Skeletal muscle cell (primary cell): Measurements from ENCODE around the gene ZNF723.
"Not testable (repeated sequence)": the region's sequence is repeated elsewhere in the genome, so short reads cannot be mapped to it uniquely, and the experiment has no call there.

Experiments
- DNase-seq: peaks from one replicate; pipeline ENCODE4 v3.0.0-alpha.2; 2010; ENCODE audit warnings: low read depth
- H3K4me3 ChIP-seq: 2 replicates; pipeline ENCODE4 v1.5.1; 2011; ENCODE audit warnings: low read depth, mild to moderate bottlenecking, control low read depth, low read length, moderate library complexity

Gene ZNF723

GRCh38 chr19:22832031-22832762 is at the start of gene ZNF723:
ZNF723 (plus strand) TSS chr19:22832291; CDS start chr19:22832380, 89 bp downstream.
- no peak within 1 kb of the TSS for H3K4me3 ChIP-seq
- no peak for DNase-seq

- DNase-seq = no peak
These were observed 48.3 kb upstream of the ZNF723 start, which contains the start of gene ZNF99 for GRCh38 chr19:22783651-22784410. ZNF99 (minus strand) TSS chr19:22784151; CDS start chr19:22784016, 135 bp downstream.

DNA sequence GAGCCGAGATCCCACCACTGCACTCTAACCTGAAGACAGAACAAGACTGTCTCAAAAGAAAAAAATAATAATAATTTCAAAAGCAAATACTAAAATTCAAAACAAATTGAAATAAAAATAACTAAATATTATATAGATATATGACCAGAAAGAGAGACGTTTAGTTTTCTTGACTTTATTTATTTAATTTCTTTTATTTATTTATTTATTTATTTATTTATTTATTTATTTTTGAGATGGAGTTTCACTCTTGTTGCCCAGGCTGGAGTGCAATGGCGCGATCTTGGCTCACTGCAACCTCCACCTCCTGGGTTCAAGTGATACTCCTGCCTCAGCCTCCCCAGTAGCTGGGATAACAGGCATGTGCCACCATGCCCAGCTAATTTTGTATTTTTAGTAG is 39.2 kb upstream of the ZNF723 start:
- not testable (repeated sequence) for DNase-seq, H3K4me3 ChIP-seq

More at GRCh38 chr19:22783651-22784410, 48.3 kb upstream of the ZNF723 start, which contains the start of gene ZNF99:
- no peak within 1 kb of the TSS for H3K4me3 ChIP-seq

GRCh38 chr19:22797040-22797439 is 35.1 kb upstream of the ZNF723 start:
- no peak for DNase-seq
- no peak overlapping the region for H3K4me3 ChIP-seq

DNA sequence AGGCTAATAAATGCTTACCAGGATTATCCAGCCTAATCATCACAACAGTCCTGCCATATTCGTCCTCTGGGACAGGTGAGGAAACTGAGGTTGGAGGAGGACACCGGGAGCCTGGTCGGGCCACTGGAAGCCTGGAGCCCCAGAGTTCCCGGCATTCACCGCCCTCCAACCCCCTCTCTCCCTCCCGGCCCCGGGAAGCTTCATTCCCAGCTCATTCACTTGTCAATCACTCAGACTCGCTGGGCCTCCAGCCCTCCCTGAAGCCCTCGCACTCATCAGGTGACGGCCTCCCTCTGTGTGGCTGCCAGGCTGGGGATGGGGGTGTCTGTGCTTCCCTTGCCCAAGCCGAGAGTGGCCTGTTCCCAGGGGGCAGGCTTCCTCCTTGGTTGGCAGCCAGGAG is 25.7 kb upstream of the ZNF723 start:
- no peak for DNase-seq

DNA sequence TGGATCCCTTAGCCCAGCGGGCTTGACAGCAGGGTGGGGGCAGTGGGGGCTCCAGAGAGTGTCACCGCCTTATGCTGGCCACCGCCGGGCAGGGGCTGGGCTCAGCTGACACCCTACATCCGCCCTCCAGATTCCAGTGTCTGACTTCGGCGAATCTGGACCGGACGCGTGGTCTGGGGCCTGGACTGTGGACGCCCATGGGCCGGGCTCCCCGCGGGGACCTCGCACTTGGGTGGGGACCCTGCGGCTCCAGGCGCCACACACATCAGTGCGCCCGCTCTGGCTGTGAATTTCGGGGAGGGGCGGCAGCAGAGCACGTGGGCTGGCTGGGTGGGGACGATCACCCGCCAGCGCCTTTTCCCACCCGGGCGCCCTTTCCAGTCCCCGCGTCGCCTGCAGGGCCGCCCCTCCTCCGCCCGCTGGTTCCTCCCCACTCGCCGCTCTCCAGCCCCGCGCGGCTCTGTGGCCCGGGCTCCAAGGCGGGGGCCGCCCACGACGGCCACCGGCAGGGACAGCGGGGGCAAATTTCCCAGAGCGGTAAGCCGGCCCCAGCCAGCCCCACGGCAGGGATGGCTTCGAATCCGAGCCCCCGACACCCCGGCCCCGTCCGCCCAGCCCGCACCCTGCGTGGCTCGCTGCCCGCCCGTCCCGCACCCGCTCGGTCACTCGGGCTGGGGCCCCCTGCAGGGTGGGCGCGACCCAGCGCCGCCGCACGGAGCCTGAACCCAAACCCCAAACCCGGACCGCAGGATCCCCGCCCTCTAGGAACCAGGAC is 24.8 kb upstream of the ZNF723 start:
- DNase-seq = no peak

More for the DNA sequence above, 25.7 kb upstream of the ZNF723 start:
- H3K4me3 ChIP-seq = no peak overlapping the region

GRCh38 chr19:22814124-22814523 is 18.0 kb upstream of the ZNF723 start:
- no peak overlapping the region for H3K4me3 ChIP-seq
- DNase-seq = no peak

More for the DNA sequence above, 24.8 kb upstream of the ZNF723 start:
- no peak overlapping the region for H3K4me3 ChIP-seq

DNA sequence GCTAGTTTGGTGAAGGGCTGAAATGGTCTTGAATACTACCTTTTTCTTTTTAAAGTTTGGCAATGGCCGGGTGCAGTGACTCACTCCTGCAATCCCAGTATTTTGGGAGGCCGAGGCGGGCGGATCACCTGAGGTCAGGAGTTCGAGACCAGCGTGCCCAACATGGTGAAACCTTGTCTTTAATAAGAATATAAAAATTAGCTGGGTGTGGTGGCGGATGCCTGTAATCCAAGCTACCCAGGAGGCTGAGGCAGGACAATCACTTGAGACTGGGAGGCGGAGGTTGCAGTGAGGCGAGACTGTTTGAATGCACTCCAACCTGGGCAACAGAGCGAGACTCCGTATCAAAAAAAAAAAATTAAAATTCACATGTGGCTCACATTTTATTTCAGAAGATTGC is 880 bp upstream of the ZNF723 start:
- DNase-seq = no peak
- no peak overlapping the region for H3K4me3 ChIP-seq

DNA sequence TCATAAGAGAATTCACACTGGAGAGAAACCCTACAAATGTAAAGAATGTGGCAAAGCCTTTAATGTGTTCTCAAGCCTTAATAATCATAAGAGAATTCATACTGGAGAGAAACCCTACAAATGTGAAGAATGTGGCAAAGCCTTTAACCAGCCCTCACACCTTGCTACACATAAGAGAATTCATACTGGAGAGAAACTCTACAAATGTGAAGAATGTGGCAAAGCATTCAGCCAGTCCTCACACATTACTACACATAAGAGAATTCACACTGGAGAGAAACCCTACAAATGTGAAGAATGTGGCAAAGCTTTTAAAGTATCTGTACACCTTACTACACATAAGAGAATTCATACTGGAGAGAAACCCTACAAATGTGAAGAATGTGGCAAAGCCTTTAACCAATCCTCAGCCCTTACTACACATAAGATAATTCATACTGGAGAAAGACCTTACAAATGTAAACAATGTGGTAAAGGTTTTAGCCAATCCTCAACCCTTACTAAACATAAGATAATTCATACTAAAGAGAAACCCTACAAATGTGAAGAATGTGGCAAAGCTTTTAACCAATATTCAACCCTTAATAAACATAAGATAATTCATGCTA is 25.7 kb downstream of the ZNF723 start:
- not testable (repeated sequence) for DNase-seq, H3K4me3 ChIP-seq

GRCh38 chr19:22882797-22883196 is 50.7 kb downstream of the ZNF723 start:
- no peak overlapping the region for H3K4me3 ChIP-seq
- DNase-seq = no peak

DNA sequence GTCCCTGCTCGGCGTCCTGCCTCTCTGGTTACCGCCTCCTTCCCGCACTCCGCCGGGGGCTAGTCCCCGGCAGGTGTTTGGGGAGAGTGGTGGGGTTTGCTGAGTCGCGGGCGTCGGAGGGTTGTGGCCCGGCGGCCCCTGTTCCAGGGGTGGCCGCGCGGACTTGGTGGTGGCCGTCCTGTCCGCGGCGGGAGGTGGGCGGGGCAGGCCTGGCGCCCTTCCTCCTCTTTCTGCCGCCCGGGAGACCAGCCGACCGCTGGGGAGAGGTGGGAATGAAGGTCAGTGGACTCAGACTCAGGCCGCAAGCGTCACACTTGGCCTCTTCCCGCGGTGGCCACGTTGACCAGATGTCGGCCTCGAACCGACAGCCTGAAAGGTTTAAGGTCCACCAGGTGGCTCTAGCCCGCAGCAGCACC is 61.8 kb downstream of the ZNF723 start:
- DNase-seq = no peak
- no peak overlapping the region for H3K4me3 ChIP-seq

DNA sequence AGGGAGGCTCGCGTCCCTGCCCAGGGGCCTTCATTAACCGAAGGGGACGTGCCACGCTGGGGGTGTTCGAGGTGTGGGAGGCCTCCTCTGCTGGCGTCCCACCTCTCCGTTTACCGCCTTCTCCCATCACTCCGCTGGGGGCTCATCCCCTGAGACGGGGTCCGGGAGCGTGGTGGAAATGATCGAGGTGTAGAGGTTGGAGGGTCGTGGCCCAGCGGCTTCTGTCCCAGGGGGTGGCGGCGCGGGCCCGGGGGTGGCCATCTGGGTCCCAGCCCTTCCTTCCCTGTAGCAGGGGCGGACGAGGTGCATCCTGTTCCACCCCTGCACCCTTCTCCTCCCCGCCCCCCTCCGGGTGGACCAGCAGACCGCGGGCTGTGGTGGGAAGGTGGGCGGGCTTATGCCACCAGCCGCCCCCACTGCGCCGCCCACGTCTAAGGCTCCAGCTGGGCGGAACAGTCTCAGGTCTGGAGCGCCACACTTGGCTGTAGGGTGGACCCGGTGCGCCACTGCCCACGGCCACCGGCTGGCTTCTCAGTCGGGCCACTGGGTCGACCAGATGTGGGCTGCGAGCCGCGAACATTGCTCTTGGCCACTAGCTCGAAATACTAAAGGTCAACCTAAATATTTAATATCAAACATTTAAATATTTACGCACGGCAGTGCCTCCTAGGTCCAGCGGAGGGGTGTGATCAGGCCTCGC is 69.5 kb downstream of the ZNF723 start:
- DNase-seq = no peak
- H3K4me3 ChIP-seq = no peak overlapping the region
